Activated CD8-positive, alpha-beta memory T cell treated with anti-CD3 and anti-CD28 coated beads, Interleukin-2, amount 50 U/mL, for 24 hours (primary cell): Measurements from ENCODE around the gene SLC38A3.
"Not testable (repeated sequence)": the region's sequence is repeated elsewhere in the genome, so short reads cannot be mapped to it uniquely, and the experiment has no call there.

ENCODE experiments used
- DNase-seq: peaks from one replicate; pipeline ENCODE4 v3.0.0-alpha.2; 2020; ENCODE audit errors: extremely low read depth

Gene SLC38A3

GRCh38 chr3:50210510-50211367 is 5.7 kb downstream of the SLC38A3 start:
- no peak for DNase-seq

- DNase-seq = not testable (repeated sequence)
Measured at GRCh38 chr3:50211368-50211717, 6.3 kb downstream of the SLC38A3 start.

- DNase-seq = no peak
Measured at GRCh38 chr3:50211930-50212329, 6.9 kb downstream of the SLC38A3 start.

- no peak for DNase-seq
Measured at GRCh38 chr3:50212502-50212901, 7.4 kb downstream of the SLC38A3 start.

GRCh38 chr3:50212971-50213370 is 7.9 kb downstream of the SLC38A3 start:
- no peak for DNase-seq

- DNase-seq = no peak
Measured at GRCh38 chr3:50213373-50213772, 8.3 kb downstream of the SLC38A3 start.

GRCh38 chr3:50214824-50215223 is 9.8 kb downstream of the SLC38A3 start:
- no peak for DNase-seq

GRCh38 chr3:50215529-50215928 is 10.5 kb downstream of the SLC38A3 start:
- DNase-seq = no peak

- no peak for DNase-seq
Measured at GRCh38 chr3:50217681-50218080, 12.6 kb downstream of the SLC38A3 start.

- no peak for DNase-seq
Measured at GRCh38 chr3:50218448-50218847, 13.4 kb downstream of the SLC38A3 start.

- no peak for DNase-seq
Measured at GRCh38 chr3:50219285-50219684, 14.2 kb downstream of the SLC38A3 start.

- no peak for DNase-seq
Measured at GRCh38 chr3:50220109-50220508, 15.0 kb downstream of the SLC38A3 start.

- no peak for DNase-seq
Measured at GRCh38 chr3:50221051-50221410, 16.0 kb downstream of the SLC38A3 start.

GRCh38 chr3:50221411-50222168 is 16.5 kb downstream of the SLC38A3 start:
- DNase-seq = no peak

GRCh38 chr3:50222169-50222528 is 17.1 kb downstream of the SLC38A3 start:
- DNase-seq = no peak

GRCh38 chr3:50224639-50225038 is 19.6 kb downstream of the SLC38A3 start:
- no peak for DNase-seq

GRCh38 chr3:50226888-50227389 is 21.9 kb downstream of the SLC38A3 start:
- DNase-seq = no peak

- peak; percentile 59 for DNase-seq
Measured at GRCh38 chr3:50227390-50228183, 22.5 kb downstream of the SLC38A3 start.

- DNase-seq = not testable (repeated sequence)
Measured at GRCh38 chr3:50228184-50228763, 23.2 kb downstream of the SLC38A3 start.

- DNase-seq = no peak
Measured at GRCh38 chr3:50229490-50229889, 24.4 kb downstream of the SLC38A3 start.

- DNase-seq = no peak
Measured at GRCh38 chr3:50230104-50230793, 25.2 kb downstream of the SLC38A3 start.
